Activated naive CD4-positive, alpha-beta T cell treated with anti-CD3 and anti-CD28 coated beads, Interleukin-2, amount 10 ng/mL, durations not matched to agents 5 hours and 36 hours (primary cell): Measurements from ENCODE around the gene DHRSX. TPM values are rescaled to one million over a fixed set of nuclear protein-coding genes. Genes with fewer than 3 reads are reported as not detected.

Experiments
- total RNA-seq, 2 experiments: library from RNA; stranded (reverse); gene quantifications; one replicate each; pipeline ENCODE4 v1.2.3, GENCODE V29; 2021

Gene DHRSX, protein sequence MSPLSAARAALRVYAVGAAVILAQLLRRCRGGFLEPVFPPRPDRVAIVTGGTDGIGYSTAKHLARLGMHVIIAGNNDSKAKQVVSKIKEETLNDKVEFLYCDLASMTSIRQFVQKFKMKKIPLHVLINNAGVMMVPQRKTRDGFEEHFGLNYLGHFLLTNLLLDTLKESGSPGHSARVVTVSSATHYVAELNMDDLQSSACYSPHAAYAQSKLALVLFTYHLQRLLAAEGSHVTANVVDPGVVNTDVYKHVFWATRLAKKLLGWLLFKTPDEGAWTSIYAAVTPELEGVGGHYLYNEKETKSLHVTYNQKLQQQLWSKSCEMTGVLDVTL
- total RNA-seq, result 10 to 100 TPM; 13.8 to 15.5 TPM

DNA sequence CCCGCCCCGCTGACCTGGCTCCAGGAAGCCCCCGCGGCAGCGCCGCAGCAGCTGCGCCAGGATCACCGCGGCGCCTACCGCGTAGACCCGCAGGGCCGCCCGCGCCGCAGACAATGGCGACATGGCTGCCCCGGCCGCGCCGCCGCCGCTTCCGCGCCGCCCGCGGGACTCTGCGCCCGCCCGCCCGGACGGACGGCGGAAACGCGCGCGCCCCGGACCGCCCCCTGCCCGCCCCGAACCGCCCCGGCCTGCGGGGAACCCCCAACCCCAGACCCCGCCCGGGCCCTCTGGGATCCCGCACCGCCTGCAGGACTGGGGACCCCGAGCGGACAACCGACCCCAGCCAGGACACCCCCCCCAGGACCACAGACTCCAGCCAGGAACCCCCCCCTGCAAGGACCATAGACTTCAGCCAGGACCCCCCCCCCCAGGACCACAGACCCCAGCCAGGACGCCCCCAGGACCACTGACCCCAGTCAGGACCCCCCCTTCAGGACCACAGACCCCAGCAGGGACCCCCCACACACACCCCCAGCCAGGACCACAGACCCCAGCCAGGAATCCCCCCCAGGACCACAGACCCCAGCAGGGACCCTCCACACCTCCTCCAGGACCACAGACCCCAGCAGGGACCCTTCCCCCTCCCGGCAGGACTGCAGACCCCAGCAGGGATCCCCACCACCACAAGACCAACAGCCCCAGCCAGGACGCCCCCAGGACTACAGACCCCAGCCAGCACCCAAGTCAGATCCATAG is at the start of gene DHRSX, which contains the start of gene ZBED1:
DHRSX (minus strand) TSS at position 174 of the 756 bp plus-strand sequence; CDS start at position 123, 51 bp downstream.
ZBED1 (minus strand) TSS at position 174 of the 756 bp plus-strand sequence. CDS start 10,257 bp downstream, outside the sequence.

Other genes with a start within 250 kb of the DHRSX start
- 10 to 100 TPM; 32.1 to 34.9 TPM for gene ZBED1, start within 50 bp of the DHRSX start, total RNA-seq
- gene CD99, start 190.3 kb upstream of the DHRSX start, total RNA-seq, result 100 to 1,000 TPM; 290 to 297 TPM